ENCODE measurements around the gene APLF.
"Not testable (repeated sequence)": the region's sequence is repeated elsewhere in the genome, so short reads cannot be mapped to it uniquely, and the experiment has no call there.

The APLF gene

GRCh38 chr2:68475576-68475975 lies 8.2 kb downstream of the APLF start:
- DNase-seq (ENCODE audit: low read depth) = no peak

DNA sequence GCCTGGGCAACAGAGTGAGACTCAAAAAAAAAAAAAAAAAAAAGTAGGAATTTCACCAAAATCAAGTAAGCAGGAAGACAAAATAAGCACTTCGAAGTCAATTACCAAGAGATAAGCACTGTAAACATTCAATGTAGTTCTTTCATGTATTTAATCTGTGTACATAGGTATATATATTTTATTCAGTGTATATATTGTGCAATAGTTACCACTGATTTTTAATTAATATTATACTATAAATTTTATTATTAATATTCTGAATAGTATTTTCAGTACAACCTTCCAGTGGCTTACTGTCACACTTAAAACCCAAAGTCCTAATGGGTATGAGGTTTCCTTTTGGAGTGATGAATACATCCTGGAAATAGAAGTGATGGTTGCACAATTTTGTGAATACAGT lies 9.1 kb downstream of the APLF start:
- no peak for DNase-seq (ENCODE audit: low read depth)

DNA sequence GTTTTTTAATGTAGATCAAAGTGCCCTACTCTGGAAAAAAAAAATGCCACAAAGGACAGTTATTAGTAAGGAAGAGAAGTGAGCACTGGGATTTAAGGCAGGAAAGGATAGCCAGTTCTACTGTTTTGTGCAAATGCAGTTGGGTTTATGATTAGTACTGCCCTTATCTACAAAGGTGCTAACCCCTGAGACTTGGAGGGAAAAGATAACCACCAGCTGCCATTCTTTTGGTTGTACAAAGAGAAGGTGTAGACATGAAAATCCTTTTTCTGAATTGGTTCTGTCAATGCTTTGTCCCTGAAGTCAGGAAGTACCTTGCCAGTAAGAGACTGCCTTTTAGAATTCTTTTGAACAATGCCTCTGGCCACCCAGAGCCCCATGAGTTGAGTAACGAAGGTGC lies 11.3 kb downstream of the APLF start:
- no peak for DNase-seq (ENCODE audit: low read depth)

DNA sequence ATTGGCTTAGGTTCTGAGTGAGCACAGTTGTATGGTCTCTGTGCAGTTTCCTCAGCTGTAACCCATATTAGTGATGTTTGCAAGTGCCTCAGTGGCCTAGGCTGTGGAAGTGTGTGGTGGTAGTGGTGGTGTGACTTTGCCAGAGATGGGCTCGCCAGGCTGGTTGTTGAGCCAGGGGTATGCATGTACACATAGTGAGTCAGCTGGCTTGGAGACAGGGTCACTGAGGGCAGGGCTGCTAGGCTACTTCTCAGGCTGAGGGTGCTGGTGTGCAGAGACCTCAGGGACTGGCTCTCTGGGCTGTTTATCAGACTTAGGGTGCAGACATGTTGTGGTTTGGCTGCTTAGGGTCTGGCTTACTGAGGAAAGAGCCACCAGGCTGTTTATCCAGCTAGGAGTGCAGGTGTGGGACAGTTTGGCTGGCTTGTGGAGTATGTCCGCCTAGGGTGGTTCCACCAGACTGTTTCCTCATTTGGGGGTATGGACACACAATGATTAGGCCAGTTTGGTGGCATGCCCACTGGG lies 15.0 kb downstream of the APLF start:
- no peak for DNase-seq (ENCODE audit: low read depth)

DNA sequence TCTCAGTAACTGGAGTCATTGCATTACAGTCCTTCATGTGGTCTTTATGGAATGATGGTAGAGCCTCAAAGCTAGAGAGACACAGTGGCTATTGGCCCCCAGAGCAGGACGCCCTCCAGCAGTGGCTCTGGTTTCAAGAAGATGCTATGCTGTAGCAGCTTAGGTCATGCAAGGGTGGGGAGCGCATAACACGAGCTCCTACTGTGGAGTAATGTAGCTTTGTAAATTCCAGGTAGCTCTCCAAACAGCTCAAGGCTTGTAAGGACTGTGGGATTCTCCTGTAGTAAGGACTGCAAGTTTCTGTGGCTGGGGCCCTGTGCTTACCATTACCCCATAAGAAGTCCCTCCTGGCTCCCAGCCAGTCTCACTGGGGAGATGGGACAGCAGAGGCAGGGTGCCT lies 15.6 kb downstream of the APLF start:
- DNase-seq (ENCODE audit: low read depth) = no peak

DNA sequence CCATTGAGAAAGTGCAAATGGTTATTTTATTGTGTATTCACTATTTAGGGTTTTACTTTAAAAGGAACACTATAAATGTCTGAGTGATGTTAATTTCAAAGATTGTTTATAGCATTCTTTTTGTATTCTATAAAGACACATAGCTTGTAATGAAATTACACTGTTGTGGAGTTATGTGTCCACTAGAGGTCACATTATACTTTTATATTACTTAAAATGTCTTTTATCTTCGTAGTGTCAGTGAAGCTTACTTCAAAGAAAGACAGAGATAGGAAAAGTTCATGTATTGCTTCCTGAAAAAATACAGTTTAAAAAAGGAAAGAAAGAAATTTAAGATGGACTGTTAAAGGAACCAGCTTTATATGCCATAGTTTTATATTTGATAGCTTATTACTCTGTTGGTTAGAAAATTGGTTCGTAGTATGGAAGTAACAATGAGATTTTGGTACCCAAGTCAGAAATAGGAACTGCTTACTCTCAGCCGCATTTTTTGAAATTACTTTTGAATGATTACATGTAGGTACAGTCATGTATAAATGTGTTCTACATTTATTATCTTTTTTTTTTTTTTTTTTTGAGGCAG lies 20.5 kb downstream of the APLF start:
- DNase-seq (ENCODE audit: low read depth) = peak; percentile 22

DNA sequence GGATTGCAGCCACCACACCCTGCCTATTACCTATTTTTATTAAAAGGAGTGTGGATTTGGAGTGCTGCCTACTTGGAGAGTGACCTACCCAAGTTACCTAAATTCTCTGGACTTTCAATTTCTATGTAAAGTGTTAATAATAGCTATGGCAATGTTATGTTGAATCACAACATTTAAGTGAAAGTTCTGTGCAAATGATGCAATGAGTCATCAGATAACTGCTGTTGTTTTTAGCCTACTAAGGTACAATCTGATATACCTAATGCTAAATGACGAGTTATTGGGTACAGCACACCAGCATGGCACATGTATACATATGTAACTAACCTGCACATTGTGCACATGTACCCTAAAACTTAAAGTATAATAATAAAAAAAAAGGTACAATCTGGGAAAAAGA lies 21.2 kb downstream of the APLF start:
- DNase-seq (ENCODE audit: low read depth) = not testable (repeated sequence)

DNA sequence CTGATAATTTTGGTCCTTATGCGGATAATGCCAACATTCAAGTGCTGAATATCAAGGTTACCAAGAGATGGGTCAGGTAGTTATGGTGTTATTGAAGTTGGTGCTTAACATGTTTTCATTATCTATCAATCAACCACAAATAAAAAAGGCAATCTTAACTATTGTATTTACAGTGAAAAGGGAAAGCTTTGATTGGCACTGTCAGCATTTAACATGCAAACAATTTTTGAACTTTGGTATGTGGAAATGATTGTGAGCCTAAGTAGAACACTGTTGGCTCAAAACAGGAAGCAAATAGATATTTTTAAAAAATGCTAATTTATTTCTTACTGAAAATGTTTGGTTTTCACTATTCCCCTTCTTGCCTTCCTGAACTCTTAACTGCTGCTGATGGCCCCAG lies 21.9 kb downstream of the APLF start:
- no peak for DNase-seq (ENCODE audit: low read depth)

GRCh38 chr2:68491582-68491981 lies 24.2 kb downstream of the APLF start:
- DNase-seq (ENCODE audit: low read depth) = no peak

DNA sequence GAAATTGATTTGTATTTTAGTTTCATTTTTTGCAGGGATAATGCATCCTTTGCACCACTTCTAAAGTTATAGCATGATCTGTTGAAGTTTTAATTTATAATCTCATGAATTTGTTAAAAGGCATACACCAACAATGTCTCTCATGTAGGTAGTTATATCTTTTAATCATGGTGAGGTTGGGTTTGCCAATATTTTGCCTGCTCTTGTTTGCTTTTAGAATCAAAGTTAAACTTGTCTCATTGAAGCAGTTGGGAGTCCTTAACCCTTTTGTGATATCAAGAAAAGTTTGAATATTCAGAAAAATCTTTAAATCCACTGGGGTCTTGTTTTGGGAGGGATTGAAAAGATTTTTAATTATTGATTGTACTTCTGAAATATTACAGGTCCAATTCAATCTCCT lies 31.7 kb downstream of the APLF start:
- no peak for DNase-seq (ENCODE audit: low read depth)

GRCh38 chr2:68500649-68501048 lies 33.3 kb downstream of the APLF start:
- no peak for DNase-seq (ENCODE audit: low read depth)

DNA sequence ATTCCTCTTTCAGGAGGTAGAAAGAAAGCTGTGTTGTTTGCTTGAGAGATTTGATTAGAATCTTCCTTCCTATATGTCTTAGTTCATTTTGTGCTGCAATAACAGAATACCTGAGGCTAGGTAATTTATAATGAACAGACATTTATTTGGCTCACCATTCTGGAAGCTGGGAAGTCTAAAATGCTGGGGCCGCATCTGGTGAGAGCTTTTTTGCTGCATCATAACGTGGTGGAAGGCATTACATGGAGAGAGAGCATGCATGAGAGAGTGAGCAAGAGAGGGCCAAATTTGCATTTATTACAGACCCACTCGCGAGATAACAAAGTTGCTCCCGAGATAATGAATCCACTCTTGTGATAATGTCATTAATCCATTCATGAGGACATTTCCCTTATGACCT lies 34.4 kb downstream of the APLF start:
- no peak for DNase-seq (ENCODE audit: low read depth)

GRCh38 chr2:68505603-68506159 lies 38.3 kb downstream of the APLF start:
- no peak for DNase-seq (ENCODE audit: low read depth)

GRCh38 chr2:68506170-68506569 lies 38.8 kb downstream of the APLF start:
- no peak for DNase-seq (ENCODE audit: low read depth)

GRCh38 chr2:68512326-68512725 lies 44.9 kb downstream of the APLF start:
- DNase-seq (ENCODE audit: low read depth) = no peak

GRCh38 chr2:68512966-68513365 lies 45.6 kb downstream of the APLF start:
- no peak for DNase-seq (ENCODE audit: low read depth)

DNA sequence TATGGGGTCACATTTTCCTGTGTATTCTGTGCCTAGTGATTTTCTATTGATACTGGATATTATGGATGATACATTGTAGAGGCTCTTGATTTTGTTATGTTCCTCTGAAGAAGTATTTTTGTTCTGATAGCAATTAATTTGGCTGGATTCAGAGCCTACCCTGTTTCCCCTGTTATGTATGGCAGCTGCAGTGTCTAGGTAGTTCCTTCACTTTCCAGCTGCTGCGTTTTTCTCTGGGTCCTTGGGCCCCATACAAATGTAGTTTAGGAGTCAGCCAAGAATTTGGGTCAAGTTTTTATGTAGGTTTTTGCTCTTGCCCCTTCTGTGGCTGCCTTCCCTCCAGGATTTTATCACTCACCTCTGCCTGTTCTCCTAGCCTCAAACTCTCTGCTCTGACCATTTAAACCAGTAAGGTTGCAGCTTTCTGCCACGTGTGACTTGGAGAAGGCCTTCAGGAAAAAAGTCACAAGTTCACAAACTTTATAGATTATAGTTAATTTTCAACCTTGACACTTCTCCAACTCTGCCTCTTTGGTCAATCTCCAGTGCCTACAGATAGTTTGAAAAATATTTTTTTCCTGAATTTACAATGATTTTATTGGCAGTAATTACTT lies 47.0 kb downstream of the APLF start:
- DNase-seq (ENCODE audit: low read depth) = no peak

GRCh38 chr2:68516051-68516955 lies 48.9 kb downstream of the APLF start:
- DNase-seq (ENCODE audit: low read depth) = no peak

DNA sequence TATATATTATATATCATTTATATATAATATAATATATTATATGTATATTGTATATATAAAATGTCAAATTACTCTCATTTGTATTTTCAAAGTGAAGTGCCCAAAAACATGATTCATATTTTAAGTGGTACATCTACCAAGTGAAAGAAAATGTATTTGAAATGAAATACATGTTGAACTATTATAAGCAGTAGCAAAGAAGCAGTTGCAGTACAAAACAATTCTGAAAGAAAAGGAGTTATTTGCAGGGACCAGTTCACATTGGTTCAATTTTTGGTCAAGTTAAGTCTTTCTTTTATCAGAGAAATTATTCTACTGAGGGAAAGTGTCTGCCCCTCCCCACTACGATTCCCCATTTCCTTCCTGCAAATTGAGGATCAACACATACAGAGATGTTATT lies 51.9 kb downstream of the APLF start:
- DNase-seq (ENCODE audit: low read depth) = no peak

DNA sequence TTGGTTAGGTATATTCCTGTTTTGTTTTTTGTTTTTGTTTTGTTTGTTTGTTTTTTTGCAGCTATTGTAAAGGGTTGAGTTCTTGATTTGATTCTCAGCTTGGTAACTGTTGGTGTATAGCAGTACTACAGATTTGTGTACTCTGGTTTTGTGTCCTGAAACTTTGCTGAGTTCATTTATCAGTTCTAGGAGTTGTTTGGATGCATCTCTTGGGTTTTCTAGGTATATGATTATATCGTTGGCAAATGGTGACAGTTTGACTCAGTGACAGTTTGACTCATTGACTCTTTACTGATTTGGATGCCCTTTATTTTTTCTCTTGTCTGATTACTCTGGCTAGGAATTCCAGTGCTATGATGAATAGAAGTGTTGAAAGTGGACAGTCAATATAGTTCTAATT lies 53.7 kb downstream of the APLF start:
- DNase-seq (ENCODE audit: low read depth) = no peak

- DNase-seq (ENCODE audit: low read depth) = not testable (repeated sequence)
Observed at GRCh38 chr2:68526943-68527342, 59.6 kb downstream of the APLF start.

GRCh38 chr2:68527343-68528081 lies 60.1 kb downstream of the APLF start:
- not testable (repeated sequence) for DNase-seq (ENCODE audit: low read depth)

Data from fibroblast of gingiva (primary cell).